OCI-LY3 (cell line): ENCODE measurements around the gene MED27.

Source experiments
- H2AFZ ChIP-seq: fragments of 200-600, 300-600 bp; shearing (Covaris generic); 2 replicates; pipeline ENCODE4 v1.6.0; 2014; ENCODE audit warnings: antibody characterized with exemption, low read depth, low read length
- H3K27ac ChIP-seq: fragments of 200-600, 300-600 bp; sonication (generic); 2 replicates; pipeline ENCODE4 v1.5.1; 2014; ENCODE audit warnings: mild to moderate bottlenecking, low read length, moderate library complexity, mixed read lengths
- H3K27me3 ChIP-seq: fragments of 200-600, 300-600 bp; sonication (generic); 2 replicates; pipeline ENCODE4 v1.6.1; 2014; ENCODE audit warnings: low read depth, low read length, mixed read lengths
- H3K36me3 ChIP-seq: fragments of 200-600, 300-600 bp; sonication (generic); replicated peaks from 2 replicates; pipeline ENCODE3; 2014; ENCODE audit warnings: low read depth, low read length, mixed read lengths
- H3K4me1 ChIP-seq: fragments of 300-600, 200-600 bp; sonication (generic); 2 replicates; pipeline ENCODE4 v1.6.1; 2014; ENCODE audit warnings: low read length, mixed read lengths
- H3K4me2 ChIP-seq: fragments of 200-600, 300-600 bp; sonication (generic); 2 replicates; pipeline ENCODE4 v1.6.1; 2014; ENCODE audit warnings: low read length, mixed read lengths
- H3K4me3 ChIP-seq: fragments of 300-600, 200-600 bp; sonication (generic); 2 replicates; pipeline ENCODE4 v1.5.1; 2014; ENCODE audit warnings: antibody characterized with exemption, mild to moderate bottlenecking, low read length, moderate library complexity
- H3K79me2 ChIP-seq: fragments of 300-600, 200-600 bp; shearing (Covaris generic); 2 replicates; pipeline ENCODE4 v1.6.1; 2014; ENCODE audit warnings: mild to moderate bottlenecking, low read length, mixed read lengths
- H3K9ac ChIP-seq: fragments of 300-600, 200-600 bp; shearing (Covaris generic); 2 replicates; pipeline ENCODE4 v1.6.0; 2014; ENCODE audit warnings: mild to moderate bottlenecking, low read length, moderate library complexity
- H3K9me3 ChIP-seq: fragments of 200-600, 300-600 bp; shearing (Covaris generic); 2 replicates; pipeline ENCODE4 v1.6.1; 2014; ENCODE audit warnings: low read length, mixed read lengths; ENCODE audit not compliant: insufficient read depth
- H4K20me1 ChIP-seq: fragments of 200-600, 300-600 bp; sonication (generic); 2 replicates; pipeline ENCODE4 v1.6.1; 2016; ENCODE audit warnings: low read length, mixed read lengths; ENCODE audit not compliant: insufficient read depth
- EZH2phosphoT487 ChIP-seq: fragments of 200-600 bp; shearing (Covaris generic); IDR thresholded peaks from 2 replicates; pipeline ENCODE4 v1.6.1; 2018; ENCODE audit warnings: antibody characterized with exemption, mixed run types, low read depth
- TF ChIP-seq, protein P1 (sequence below): fragments of 200-600, 300-600 bp; sonication (generic); IDR thresholded peaks from 2 replicates; pipeline ENCODE4 v1.5.1; 2014; ENCODE audit warnings: antibody characterized with exemption, low read length, low read depth

The MED27 gene

GRCh38 chr9:131884222-131884621 lies 195.4 kb downstream of the MED27 start:
- no peaks in the 10 kb centered on the region for H3K79me2 ChIP-seq
- no peak overlapping the region for H2AFZ ChIP-seq
- H3K9me3 ChIP-seq, result no peaks in the 10 kb centered on the region
- no peaks in the 10 kb centered on the region for H3K27me3 ChIP-seq
- H3K36me3 ChIP-seq, result no peaks in the 10 kb centered on the region
- no peaks in the 10 kb centered on the region for H3K4me1 ChIP-seq
- no peak overlapping the region for H3K4me2 ChIP-seq
- TF ChIP-seq EZH2phosphoT487, result no peak
- TF ChIP-seq, protein P1, sequence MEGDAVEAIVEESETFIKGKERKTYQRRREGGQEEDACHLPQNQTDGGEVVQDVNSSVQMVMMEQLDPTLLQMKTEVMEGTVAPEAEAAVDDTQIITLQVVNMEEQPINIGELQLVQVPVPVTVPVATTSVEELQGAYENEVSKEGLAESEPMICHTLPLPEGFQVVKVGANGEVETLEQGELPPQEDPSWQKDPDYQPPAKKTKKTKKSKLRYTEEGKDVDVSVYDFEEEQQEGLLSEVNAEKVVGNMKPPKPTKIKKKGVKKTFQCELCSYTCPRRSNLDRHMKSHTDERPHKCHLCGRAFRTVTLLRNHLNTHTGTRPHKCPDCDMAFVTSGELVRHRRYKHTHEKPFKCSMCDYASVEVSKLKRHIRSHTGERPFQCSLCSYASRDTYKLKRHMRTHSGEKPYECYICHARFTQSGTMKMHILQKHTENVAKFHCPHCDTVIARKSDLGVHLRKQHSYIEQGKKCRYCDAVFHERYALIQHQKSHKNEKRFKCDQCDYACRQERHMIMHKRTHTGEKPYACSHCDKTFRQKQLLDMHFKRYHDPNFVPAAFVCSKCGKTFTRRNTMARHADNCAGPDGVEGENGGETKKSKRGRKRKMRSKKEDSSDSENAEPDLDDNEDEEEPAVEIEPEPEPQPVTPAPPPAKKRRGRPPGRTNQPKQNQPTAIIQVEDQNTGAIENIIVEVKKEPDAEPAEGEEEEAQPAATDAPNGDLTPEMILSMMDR, result no peak
- H4K20me1 ChIP-seq, result no peaks in the 10 kb centered on the region
- no peak overlapping the region for H3K27ac ChIP-seq
- no peak overlapping the region for H3K9ac ChIP-seq
- H3K4me3 ChIP-seq, result no peak overlapping the region

DNA sequence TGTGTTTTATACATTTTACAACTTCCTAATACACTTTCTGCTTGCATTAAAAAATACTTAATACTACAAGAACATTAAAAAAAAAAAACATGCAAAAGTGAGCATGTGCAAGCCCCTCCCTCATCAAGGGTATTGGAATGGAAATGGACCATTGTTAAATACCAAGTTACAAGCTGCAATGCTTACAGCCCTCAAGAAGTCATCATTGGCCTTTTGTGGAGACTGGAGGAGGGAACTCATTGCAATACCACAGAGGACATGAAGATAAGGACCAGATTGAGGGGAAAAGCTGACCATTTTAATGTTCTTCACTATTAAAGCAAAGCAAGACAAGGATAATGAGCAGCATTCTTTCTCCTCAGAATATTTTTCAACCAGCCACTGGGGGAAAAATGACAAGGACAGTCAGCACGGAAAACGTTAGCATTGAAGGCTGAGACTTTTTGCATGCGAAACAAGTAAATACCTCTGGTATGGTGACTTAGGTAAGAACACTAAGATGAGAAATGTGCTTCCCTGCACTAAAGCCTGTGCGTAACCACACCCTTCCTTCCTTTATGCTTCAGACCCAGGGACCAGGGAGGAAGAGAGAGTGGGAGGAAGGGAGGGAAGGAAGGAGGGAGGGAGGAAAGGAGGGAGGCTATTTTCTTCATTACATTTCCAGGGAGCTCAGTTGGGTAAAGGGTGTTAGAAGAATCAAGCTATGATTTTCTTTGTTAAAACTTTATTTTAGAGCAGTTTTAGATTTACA lies 198.7 kb downstream of the MED27 start:
- Histone ChIP-seq H3K27ac (no peak overlapping the region), H3K27me3 (no peaks in the 10 kb centered on the region), H3K4me1 (no peaks in the 10 kb centered on the region), H3K79me2 (no peaks in the 10 kb centered on the region), H3K9me3 (no peaks in the 10 kb centered on the region), H3K4me2 (no peak overlapping the region), H2AFZ (no peak overlapping the region), H4K20me1 (0 out of 2 replicates have a peak, but pooled peaks cover 2% of the 10 kb centered on the region), H3K9ac (no peak overlapping the region), H3K36me3 (no peaks in the 10 kb centered on the region), H3K4me3 (no peak overlapping the region)
- TF ChIP-seq EZH2phosphoT487, result no peak
- TF ChIP-seq, protein P1, result no peak

DNA sequence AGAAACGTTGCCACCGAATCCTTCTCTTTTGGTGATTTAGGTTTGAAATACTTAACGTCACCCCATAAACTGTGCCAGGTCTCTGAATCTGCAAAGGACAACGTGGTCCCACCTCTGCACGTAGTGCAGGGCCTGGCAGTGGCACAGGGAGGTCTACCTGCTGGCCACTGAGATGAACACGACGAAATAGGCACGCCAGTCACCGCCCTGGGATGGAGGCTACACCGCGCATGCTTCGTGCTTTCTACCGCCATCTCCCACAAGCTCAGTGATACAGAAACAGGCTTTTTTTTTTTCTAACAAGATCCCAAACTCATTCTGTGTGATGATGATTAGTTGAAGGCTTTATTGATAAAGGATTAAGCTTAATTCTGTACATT lies 199.8 kb downstream of the MED27 start:
- no peak for TF ChIP-seq EZH2phosphoT487
- TF ChIP-seq, protein P1, result no peak
- Histone ChIP-seq H3K4me3 (no peak overlapping the region), H3K27me3 (no peaks in the 10 kb centered on the region)

GRCh38 chr9:131879181-131879910 lies 200.3 kb downstream of the MED27 start:
- Histone ChIP-seq H3K4me3 (no peak overlapping the region), H2AFZ (no peak overlapping the region), H3K4me1 (no peaks in the 10 kb centered on the region), H3K4me2 (no peak overlapping the region), H3K9me3 (no peaks in the 10 kb centered on the region), H3K36me3 (no peaks in the 10 kb centered on the region), H4K20me1 (0 out of 2 replicates have a peak, but pooled peaks cover 2% of the 10 kb centered on the region), H3K27ac (no peak overlapping the region), H3K9ac (no peak overlapping the region), H3K79me2 (no peaks in the 10 kb centered on the region), H3K27me3 (no peaks in the 10 kb centered on the region)
- no peak for TF ChIP-seq EZH2phosphoT487
- TF ChIP-seq, protein P1, result no peak

More for the DNA sequence above, 199.8 kb downstream of the MED27 start:
- Histone ChIP-seq H3K27ac (no peak overlapping the region), H3K9ac (no peak overlapping the region), H2AFZ (no peak overlapping the region), H3K4me2 (no peak overlapping the region), H3K9me3 (no peaks in the 10 kb centered on the region), H4K20me1 (0 out of 2 replicates have a peak, but pooled peaks cover 2% of the 10 kb centered on the region), H3K79me2 (no peaks in the 10 kb centered on the region), H3K36me3 (no peaks in the 10 kb centered on the region), H3K4me1 (no peaks in the 10 kb centered on the region)
